Coronary artery (tissue), 2 donors: ENCODE results near the gene SFI1.
A peak's percentile ranks its signal among the peaks of the same experiment; 100 is the strongest.

Experiments
- DNase-seq: peaks from one replicate; pipeline ENCODE4 v3.0.0-alpha.2; 2017; ENCODE audit warnings: low spot score
- H3K27ac ChIP-seq, 2 donors: fragments of 200-600 bp; sonication (generic); one replicate each; pipeline ENCODE4 v1.5.1; 2016 to 2019
- H3K4me3 ChIP-seq: fragments of 200-600 bp; sonication (generic); 2 replicates; pipeline ENCODE4 v1.5.1; 2016; ENCODE audit warnings: mild to moderate bottlenecking, moderate library complexity
- TF ChIP-seq, protein P1 (sequence below): fragments of 200-600 bp; sonication (generic); IDR thresholded peaks from one replicate; pipeline ENCODE4 v1.5.1; 2019; ENCODE audit warnings: antibody characterized with exemption

Gene SFI1

GRCh38 chr22:31623592-31624304, 127.4 kb downstream of the SFI1 start:
- DNase-seq: no peak
- H3K4me3 ChIP-seq: no peak overlapping the region
- TF ChIP-seq, protein P1, sequence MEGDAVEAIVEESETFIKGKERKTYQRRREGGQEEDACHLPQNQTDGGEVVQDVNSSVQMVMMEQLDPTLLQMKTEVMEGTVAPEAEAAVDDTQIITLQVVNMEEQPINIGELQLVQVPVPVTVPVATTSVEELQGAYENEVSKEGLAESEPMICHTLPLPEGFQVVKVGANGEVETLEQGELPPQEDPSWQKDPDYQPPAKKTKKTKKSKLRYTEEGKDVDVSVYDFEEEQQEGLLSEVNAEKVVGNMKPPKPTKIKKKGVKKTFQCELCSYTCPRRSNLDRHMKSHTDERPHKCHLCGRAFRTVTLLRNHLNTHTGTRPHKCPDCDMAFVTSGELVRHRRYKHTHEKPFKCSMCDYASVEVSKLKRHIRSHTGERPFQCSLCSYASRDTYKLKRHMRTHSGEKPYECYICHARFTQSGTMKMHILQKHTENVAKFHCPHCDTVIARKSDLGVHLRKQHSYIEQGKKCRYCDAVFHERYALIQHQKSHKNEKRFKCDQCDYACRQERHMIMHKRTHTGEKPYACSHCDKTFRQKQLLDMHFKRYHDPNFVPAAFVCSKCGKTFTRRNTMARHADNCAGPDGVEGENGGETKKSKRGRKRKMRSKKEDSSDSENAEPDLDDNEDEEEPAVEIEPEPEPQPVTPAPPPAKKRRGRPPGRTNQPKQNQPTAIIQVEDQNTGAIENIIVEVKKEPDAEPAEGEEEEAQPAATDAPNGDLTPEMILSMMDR: no peak
- no peak overlapping the region for H3K27ac ChIP-seq

DNA sequence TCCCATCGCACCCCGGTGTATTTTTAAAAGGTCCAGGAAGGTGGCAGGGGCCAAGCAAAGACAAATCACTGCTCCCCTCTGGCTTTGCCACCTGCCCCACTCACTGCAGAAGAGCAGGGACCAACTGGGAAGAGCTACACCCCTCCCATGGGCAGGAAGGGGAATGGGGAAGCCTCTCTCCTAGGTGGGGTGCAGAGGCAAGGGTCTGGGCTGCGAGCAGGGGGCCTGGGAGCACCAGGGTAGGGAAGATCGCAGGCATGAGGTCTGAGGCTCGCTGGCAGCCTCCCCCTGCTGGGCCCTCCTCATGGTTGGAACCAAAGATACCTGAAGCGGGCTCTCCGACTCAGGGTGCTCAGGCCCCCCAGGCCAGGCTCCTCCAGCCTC, 128.9 kb downstream of the SFI1 start:
- TF ChIP-seq, protein P1: no peak
- no peak for DNase-seq
- Histone ChIP-seq H3K27ac (peak overlapping the region in 1 of 2 donors; percentile 71), H3K4me3 (peak overlapping the region; percentile 23)

- peak overlapping the region in 1 of 2 donors; percentile 71 for H3K27ac ChIP-seq
- DNase-seq: no peak
- peak overlapping the region; percentile 23 for H3K4me3 ChIP-seq
- TF ChIP-seq, protein P1: no peak
Measured at GRCh38 chr22:31625661-31626426, 129.5 kb downstream of the SFI1 start.

GRCh38 chr22:31626427-31627150, 130.3 kb downstream of the SFI1 start:
- Histone ChIP-seq H3K27ac (peak overlapping the region in 1 of 2 donors; percentile 71), H3K4me3 (peak overlapping the region; percentile 23)
- no peak for DNase-seq
- TF ChIP-seq, protein P1: no peak

DNA sequence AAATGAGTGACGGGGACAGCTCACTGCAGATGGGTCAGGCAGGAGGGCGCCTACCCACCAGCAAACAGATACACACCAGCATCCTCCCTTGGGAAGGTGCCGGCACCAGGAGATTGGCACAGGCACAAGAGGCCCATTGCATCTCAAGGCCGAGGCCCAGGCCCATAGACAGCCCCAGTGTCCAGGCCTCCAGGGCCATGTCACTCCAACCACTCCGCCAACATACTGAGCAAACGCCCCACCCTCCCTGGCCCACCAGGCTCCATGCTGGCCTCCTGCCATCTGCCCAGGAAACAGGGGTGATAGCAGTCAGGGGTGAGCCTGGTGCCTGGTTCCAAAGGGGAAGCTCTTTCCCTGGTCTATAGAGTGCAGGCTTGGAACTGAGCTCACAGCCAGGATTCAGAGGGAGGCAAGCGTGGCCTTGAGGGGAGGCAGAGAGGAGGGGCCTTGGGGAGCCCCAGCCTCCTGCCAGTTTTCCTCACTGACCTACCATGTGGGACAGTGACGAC, 130.9 kb downstream of the SFI1 start:
- TF ChIP-seq, protein P1: no peak
- H3K27ac ChIP-seq: peak overlapping the region in 1 of 2 donors; percentile 71
- DNase-seq: no peak

GRCh38 chr22:31628362-31628761, 132.0 kb downstream of the SFI1 start:
- TF ChIP-seq, protein P1: no peak
- peak overlapping the region in 1 of 2 donors; percentile 71 for H3K27ac ChIP-seq

More for the DNA sequence above, 130.9 kb downstream of the SFI1 start:
- H3K4me3 ChIP-seq: no peak overlapping the region

More at GRCh38 chr22:31628362-31628761, 132.0 kb downstream of the SFI1 start:
- DNase-seq: no peak
- H3K4me3 ChIP-seq: no peak overlapping the region
